Stimulated activated naive CD8-positive, alpha-beta T cell treated with anti-CD3 and anti-CD28 coated beads, Interleukin-15, Interleukin-2, amounts not matched to agents 100 U/mL and 50 U/mL, for 24 hours (primary cell): ENCODE measurements around the gene GGT5.
A peak's percentile ranks its signal among the peaks of the same experiment; 100 is the strongest.
"Not testable (repeated sequence)": the region's sequence is repeated elsewhere in the genome, so short reads cannot be mapped to it uniquely, and the experiment has no call there.

ENCODE experiments used
- ATAC-seq: fragments of 150-1000 bp; cut with Tn5 transposase; one replicate; pipeline ENCODE4 v1.10.0; 2021
- DNase-seq: peaks from one replicate; pipeline ENCODE4 v3.0.0; 2021

GGT5 gene

GRCh38 chr22:24262185-24262749 is 17.4 kb upstream of the GGT5 start:
- not testable (repeated sequence) for DNase-seq, ATAC-seq

DNA sequence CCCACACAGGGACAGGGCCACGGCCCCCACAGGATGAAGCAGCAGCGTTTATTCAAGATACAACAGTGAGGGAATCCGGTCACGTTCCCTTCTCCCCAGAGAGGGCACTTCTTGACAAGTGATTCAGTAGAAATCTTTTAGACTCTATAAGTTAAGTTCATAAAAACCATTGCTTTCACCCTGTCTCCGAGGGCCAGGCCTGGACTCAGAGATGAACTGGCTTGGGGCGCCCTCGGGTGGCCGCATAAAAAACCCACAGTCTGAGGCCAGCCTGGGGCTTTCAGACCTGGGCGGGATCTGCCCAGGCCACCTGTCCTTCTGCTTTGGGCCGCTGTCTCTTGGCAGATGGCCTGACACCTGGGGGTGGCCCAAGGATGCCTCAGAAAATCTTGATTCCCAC is 14.6 kb upstream of the GGT5 start:
- DNase-seq: peak; percentile 67
- not testable (repeated sequence) for ATAC-seq

- ATAC-seq, DNase-seq: not testable (repeated sequence)
Observed at GRCh38 chr22:24256736-24257135, 11.9 kb upstream of the GGT5 start.

- not testable (repeated sequence) for DNase-seq, ATAC-seq
Observed at GRCh38 chr22:24256136-24256535, 11.3 kb upstream of the GGT5 start.

GRCh38 chr22:24253126-24253525 is 8.2 kb upstream of the GGT5 start:
- DNase-seq, ATAC-seq: not testable (repeated sequence)

DNA sequence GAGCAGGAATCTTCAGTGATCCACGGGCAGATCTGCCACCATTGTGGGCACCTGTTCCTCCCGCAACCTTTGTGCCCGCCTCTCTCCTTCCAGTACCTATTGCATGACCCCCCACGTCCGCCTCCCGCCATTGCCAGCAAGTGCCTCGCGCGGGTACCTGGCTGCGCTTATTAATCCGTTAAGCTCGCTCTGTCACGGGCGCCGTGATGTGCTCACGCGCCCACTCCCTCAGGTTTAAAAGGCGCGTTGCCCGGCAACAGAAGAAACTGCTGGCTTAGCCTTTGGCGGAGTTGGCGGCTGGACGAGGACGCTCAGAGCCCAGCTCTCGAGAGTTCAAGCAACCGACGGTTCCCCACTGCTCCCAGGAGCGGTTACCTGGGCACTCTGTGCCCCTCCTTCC is 6.4 kb upstream of the GGT5 start:
- not testable (repeated sequence) for ATAC-seq, DNase-seq

DNA sequence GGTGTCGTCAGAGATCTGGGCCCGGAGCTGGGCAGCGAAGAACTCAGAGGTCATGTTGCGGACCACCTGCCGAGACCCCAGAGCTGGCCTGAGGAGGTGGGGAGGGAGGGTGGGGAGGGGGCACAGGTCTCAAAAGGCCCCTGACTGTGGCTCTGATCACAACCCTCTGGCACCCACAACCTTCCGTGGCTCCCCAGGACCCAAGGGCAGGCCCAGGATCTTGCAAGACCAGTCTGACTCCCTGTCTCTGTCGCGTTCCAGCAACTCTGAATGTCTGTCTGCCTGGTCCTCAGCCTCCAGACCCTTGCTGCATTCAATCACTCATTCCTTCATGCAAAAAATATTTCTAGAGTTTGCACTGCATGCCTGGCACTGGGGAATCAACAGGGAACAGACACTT is 4.5 kb upstream of the GGT5 start:
- not testable (repeated sequence) for DNase-seq, ATAC-seq

GRCh38 chr22:24248611-24249010 is 3.7 kb upstream of the GGT5 start:
- not testable (repeated sequence) for ATAC-seq, DNase-seq

GRCh38 chr22:24247564-24248344 is 2.9 kb upstream of the GGT5 start:
- ATAC-seq: peak; percentile 82
- peak; percentile 69 for DNase-seq

DNA sequence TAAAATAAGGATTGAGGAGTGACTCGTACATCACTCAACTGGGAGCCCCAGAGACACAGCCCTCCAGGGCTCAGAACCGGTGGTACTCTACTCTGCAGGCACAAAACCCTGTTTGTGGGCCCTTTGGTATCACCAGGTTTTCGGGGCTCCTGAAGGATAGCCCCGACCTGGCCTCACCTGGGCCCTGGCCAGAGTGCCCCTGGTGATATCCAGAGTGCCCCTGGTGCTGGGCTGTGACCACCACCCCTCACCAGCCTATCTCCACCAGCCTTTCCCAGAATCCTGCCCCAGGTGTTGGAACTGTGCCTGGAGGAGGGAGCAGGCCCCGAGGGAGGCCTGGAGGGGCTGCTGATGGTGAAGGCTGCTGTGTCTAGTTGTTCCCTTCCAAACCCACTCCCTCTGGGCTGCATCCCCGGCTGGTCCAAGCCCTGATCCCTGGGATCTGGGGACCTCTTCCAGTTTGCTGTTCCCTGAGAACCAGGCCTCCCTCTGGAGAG is 2.2 kb upstream of the GGT5 start:
- DNase-seq (no peak), ATAC-seq (no peak)

GRCh38 chr22:24245584-24246561 is 991 bp upstream of the GGT5 start:
- DNase-seq: not testable (repeated sequence)

DNA sequence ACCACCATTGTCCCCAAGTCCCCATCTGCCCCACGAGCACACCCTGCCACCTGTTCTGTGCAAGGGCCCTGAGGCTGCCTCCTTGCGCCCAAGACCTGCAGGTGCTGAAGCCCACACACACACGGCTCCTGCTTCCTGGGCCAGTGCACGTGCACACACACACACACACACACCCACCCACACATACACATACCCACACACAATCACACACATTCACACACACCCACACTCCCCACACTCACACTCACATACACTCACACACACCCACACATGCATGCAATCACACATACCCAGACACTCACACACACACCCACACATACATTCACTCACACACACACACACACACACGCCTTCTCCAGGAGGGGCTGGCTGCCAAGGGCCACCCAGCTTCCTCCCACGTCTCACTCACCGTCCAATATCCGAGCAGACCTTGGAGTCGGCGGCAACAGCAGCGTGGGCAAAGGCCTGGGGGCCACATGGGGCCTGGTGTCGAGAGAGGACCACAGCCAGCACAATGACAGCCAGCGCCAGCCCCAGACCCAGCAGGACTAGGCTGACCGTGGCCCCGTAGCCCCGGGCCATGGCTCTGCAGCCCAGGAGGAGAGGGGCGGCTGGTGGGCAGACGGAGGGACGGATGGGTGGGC is 616 bp downstream of the GGT5 start:
- DNase-seq (no peak), ATAC-seq (no peak)

More at GRCh38 chr22:24245584-24246561, 991 bp upstream of the GGT5 start:
- not testable (repeated sequence) for ATAC-seq

DNA sequence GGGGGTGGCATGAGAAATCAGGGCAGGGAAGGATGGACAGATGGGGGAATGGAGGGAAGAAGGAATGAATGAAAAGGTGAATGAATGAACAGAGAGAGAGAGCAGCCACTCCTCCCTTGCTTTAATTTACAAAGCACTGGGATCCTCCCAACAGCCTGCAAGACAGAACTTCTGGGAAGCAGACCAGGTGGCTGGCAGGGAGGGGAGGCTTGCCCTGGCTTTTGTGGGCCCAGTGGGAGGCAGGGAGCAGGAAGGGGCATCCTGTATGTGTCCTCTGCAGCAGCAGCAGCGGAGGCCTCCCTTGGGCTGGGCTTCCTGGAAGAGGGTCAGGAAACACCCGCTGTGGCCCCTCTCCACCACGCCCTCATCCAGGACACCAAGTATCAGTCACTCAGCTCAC is 1.5 kb downstream of the GGT5 start:
- not testable (repeated sequence) for DNase-seq, ATAC-seq

- DNase-seq, ATAC-seq: not testable (repeated sequence)
Observed at GRCh38 chr22:24240985-24241692, 3.7 kb downstream of the GGT5 start.

DNA sequence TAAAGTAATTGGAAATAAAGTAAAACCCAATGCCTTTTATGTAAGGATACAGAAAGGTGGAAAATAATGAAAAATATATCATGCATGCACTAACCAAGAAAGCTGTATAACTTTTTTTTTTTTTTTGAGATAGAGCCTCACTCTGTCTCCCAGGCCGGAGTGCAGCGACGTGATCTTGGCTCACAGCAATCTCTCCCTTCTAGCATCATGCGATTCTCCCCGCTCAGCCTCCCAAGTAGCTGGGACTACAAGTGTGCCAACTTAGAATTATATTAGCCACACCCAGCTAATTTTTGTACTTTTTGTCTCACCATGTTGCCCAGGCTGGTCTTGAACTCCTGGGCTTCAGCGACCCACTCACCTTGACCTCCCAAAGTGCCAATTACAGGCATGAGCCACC is 4.5 kb downstream of the GGT5 start:
- DNase-seq: no peak
- no peak for ATAC-seq

DNA sequence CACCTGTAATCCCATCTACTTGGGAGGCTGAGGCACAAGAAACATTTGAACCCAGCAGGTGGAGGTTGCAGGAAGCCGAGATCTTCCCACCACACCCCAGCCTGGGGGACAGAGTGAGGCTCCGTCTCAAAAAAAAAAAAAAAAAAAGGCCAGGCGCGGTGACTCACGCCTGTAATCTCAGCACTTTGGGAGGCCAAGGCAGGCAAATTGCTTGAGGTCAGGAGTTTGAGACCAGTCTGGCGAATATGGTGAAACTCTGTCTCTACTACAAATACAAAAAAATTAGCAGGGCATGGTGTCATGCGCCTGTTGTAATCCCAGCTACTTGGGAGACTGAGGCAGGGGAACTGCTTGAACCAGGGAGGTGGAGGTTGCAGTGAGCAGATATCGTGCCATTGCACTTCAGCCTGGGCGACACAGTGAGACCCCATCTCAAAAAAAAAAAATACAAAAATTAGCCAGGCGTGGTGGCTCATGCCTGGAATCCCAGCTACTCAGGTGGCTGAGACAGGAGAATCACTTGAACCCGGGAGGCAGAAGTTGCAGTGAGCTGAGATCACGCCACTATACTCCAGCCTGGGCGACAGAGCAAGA is 6.7 kb downstream of the GGT5 start:
- not testable (repeated sequence) for DNase-seq, ATAC-seq

DNA sequence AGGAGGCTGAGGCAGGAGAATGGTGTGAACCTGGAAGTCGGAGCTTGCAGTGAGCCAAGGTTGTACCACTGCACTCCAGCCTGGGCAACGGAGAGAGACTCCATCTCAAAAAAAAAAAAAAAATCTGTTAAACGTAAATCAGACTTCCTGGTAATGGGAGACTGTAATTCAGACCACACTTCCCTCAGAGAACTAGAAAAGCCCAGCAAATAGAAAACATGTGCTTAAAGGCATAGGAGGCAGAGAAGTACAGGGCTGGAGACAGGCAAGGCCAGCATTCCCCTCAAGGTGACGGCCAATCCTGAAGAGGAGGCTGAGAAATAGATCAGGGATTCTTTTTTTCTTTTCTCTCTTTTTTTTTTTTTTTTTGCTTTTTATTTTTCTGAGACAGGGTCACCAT is 8.2 kb downstream of the GGT5 start:
- no peak for DNase-seq
- ATAC-seq: no peak

- ATAC-seq: no peak
Observed at GRCh38 chr22:24235315-24235714, 9.6 kb downstream of the GGT5 start.

DNA sequence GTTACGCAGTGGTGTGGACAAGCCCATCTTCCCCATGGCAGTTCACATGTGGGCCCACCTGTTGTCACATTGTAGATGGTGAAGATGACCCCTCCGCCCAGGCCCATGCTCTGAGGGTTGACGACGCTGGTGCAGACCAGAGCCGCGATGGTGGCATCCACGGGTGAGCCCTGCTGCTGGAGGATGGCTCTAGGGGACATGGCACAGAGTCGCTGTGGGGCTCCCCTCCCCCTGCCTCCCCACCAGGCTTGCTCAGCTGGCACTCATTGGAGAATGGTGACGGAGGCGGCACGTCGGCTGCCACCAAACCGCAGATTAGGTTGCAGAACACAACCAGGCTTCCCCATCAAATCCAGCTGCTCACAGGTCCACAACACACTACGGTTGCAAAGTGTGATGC is 11.1 kb downstream of the GGT5 start:
- ATAC-seq: no peak
- no peak for DNase-seq

More at GRCh38 chr22:24235315-24235714, 9.6 kb downstream of the GGT5 start:
- no peak for DNase-seq

GRCh38 chr22:24233235-24233634 is 11.6 kb downstream of the GGT5 start:
- ATAC-seq (no peak), DNase-seq (no peak)
